ENCODE results near the gene ITGA2B.

- TF ChIP-seq CTCF (conservative IDR thresholded peaks at IDR 0.05; ENCODE audit: low read length) (no peak), EZH2phosphoT487 (IDR thresholded peaks at IDR 0.05; ENCODE audit: borderline replicate concordance) (no peak)
Observed at GRCh38 chr17:44362949-44363612, 26.4 kb downstream of the ITGA2B start.

Data from Loucy (cell line).